Mesodermal cell (in vitro differentiated cells): ENCODE data around the gene ABHD2.
A peak's percentile ranks its signal among the peaks of the same experiment; 100 is the strongest.
"Not testable (repeated sequence)": the region's sequence is repeated elsewhere in the genome, so short reads cannot be mapped to it uniquely, and the experiment has no call there.

Experiments used
- H3K27ac ChIP-seq: 2 replicates; pipeline ENCODE4 v1.7.0; 2013; ENCODE audit warnings: mild to moderate bottlenecking, low read depth, low read length, moderate library complexity; ENCODE audit not compliant: severe bottlenecking
- H3K36me3 ChIP-seq: 2 replicates; pipeline ENCODE4 v1.7.1; 2013; ENCODE audit warnings: mild to moderate bottlenecking, low read length, moderate library complexity; ENCODE audit not compliant: control insufficient read depth, insufficient read depth
- H3K4me1 ChIP-seq: one replicate; pipeline ENCODE4 v1.7.1; 2013; ENCODE audit warnings: mild to moderate bottlenecking, low read length; ENCODE audit not compliant: insufficient read depth, control insufficient read depth, poor library complexity, severe bottlenecking
- H3K4me3 ChIP-seq: 2 replicates; pipeline ENCODE4 v1.7.0; 2013; ENCODE audit warnings: low read length, control low read depth, mild to moderate bottlenecking; ENCODE audit not compliant: insufficient read depth, poor library complexity, severe bottlenecking; ENCODE audit errors: extremely low read depth
- H3K9me3 ChIP-seq: 2 replicates; pipeline ENCODE4 v1.7.1; 2013; ENCODE audit warnings: mild to moderate bottlenecking, low read length, moderate library complexity; ENCODE audit not compliant: control insufficient read depth
- WGBS, 2 experiments: methylation state at CpG; one replicate each; pipeline ENCODE4 v1.1.5; 2013; ENCODE audit warnings: missing lambda C conversion rate in 2 of 2; ENCODE audit not compliant: insufficient coverage in 2 of 2; 5-methylcytosine and 5-hydroxymethylcytosine counted together

ABHD2 gene

DNA sequence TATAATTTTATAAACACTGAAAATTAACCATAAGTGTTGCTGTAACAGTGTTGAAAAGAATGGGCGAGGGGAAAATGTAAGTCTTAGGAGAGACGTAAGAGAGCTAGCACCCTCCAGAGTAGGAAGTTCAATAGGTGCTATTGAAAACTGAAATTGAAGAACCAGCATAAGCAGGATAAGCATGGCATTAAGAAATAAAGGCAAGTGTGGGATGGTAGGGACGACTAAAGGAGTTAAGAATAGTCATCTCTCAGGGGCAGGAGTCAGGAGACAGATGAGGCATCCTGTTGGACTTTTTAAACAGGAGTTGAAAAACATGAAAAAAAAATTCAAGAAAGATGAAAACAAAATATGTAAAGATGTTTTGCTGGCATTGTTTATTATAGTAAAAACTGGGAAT lies 43.5 kb downstream of the ABHD2 start:
- H3K9me3 ChIP-seq = no peaks in the 10 kb centered on the region
- H3K4me3 ChIP-seq = no peak overlapping the region
- H3K27ac ChIP-seq = no peak overlapping the region
- H3K4me1 ChIP-seq = peaks cover 8% of the 10 kb centered on the region
- no peaks in the 10 kb centered on the region for H3K36me3 ChIP-seq
- WGBS, 2 experiments = 92 to 93% methylated on average over 3 of the region's 3 CpGs

DNA sequence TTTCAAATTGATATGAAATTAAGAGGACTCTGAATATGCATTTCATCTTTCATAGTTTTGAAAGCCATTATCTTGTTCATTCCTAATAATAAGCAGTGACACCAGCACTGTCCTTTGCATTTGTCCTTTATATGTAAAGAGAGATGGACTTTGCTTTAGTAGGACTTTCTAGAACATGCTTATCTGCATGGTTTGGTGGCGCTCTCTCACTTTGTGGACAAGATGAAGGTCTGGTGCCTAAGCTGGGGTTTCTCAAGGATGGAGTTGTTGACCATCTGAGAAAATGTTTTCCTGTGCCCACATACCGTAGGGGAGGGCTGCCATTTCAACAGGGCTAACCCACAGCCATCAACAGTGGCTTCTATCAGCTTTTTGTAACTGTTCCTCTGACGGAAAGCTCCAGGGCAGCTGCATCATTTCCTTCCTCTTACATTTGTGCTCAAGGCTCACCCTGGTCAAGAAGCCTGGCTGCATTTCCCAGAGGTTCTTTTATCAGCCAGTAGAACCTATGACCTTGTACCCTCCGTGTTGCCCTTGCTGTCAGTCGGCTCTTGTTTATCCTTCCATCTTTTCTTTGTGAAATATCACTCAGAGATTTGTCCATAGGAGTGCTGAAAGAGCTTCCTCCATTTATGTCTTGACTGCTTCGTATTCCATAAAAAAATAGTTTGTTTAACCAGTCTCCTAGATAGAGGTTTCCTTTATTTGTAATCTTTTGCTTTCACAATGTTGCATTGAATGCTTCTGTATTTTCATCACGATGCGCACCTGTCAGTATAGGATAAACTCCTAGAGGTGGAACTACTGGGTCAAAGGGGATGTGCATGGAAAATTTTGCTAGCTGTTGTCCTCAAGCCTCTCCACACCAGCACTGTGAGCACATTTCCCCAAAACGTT lies 44.6 kb downstream of the ABHD2 start:
- Histone ChIP-seq H3K4me3 (no peak overlapping the region), H3K27ac (peak overlapping the region; percentile 64), H3K9me3 (no peaks in the 10 kb centered on the region), H3K36me3 (no peaks in the 10 kb centered on the region), H3K4me1 (peaks cover 20% of the 10 kb centered on the region)
- 88 to 94% methylated on average over 5 to 8 of the region's 9 CpGs for WGBS, 2 experiments

- 88 to 97% methylated on average over 9 to 10 of the region's 10 CpGs for WGBS, 2 experiments
- not testable (repeated sequence) for H3K4me3 ChIP-seq, H3K36me3 ChIP-seq, H3K27ac ChIP-seq, H3K9me3 ChIP-seq
- H3K4me1 ChIP-seq = peaks cover 30% of the 10 kb centered on the region
Observed at GRCh38 chr15:89135387-89136077, 47.3 kb downstream of the ABHD2 start.

- Histone ChIP-seq H3K4me1 (peaks cover 30% of the 10 kb centered on the region), H3K27ac (no peak overlapping the region), H3K9me3 (no peaks in the 10 kb centered on the region), H3K36me3 (no peaks in the 10 kb centered on the region), H3K4me3 (no peak overlapping the region)
- 77 to 91% methylated on average over 6 to 11 of the region's 12 CpGs for WGBS, 2 experiments
Observed at GRCh38 chr15:89136078-89136806, 48.0 kb downstream of the ABHD2 start.

- Histone ChIP-seq H3K4me3 (no peak overlapping the region), H3K9me3 (no peaks in the 10 kb centered on the region), H3K4me1 (peaks cover 37% of the 10 kb centered on the region), H3K36me3 (no peaks in the 10 kb centered on the region), H3K27ac (no peak overlapping the region)
- 91 to 93% methylated on average over 11 of the region's 11 CpGs for WGBS, 2 experiments
Observed at GRCh38 chr15:89136818-89137772, 48.8 kb downstream of the ABHD2 start.

GRCh38 chr15:89137926-89138325 lies 49.7 kb downstream of the ABHD2 start:
- Histone ChIP-seq H3K4me1 (peaks cover 37% of the 10 kb centered on the region), H3K27ac (no peak overlapping the region), H3K36me3 (no peaks in the 10 kb centered on the region), H3K9me3 (no peaks in the 10 kb centered on the region), H3K4me3 (no peak overlapping the region)
- 95 to 100% methylated on average over 3 of the region's 3 CpGs for WGBS, 2 experiments

DNA sequence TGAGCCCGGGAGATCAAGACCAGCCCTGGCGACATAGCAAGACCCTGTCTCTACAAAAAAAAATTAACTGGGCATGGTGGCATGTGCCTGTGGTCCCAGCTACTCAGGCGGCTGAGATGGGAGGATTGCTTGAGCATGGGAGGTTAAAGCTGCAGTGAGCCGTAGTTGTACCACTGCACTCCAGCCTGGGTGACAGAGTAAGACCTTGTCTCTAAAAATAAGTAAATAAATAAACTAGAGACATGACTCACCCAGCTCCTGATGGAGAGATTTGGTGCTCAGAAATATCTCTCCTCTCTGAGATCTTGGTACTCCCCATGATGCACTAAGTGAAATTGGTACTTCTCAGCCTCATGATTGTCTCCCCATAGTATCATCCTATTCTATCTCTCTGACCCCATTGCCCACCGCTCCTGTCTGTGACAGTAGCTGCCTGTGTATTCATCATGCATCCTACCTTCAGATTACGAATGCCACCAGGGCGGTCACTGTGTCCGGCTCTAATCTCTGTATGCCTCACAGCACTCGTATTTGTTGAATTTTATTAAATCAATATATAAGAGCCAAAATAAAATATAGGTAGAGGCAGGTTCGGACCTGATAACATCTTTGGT lies 50.9 kb downstream of the ABHD2 start:
- peak overlapping the region; percentile 48 for H3K27ac ChIP-seq
- H3K36me3 ChIP-seq = no peaks in the 10 kb centered on the region
- H3K4me1 ChIP-seq = peaks cover 37% of the 10 kb centered on the region
- no peaks in the 10 kb centered on the region for H3K9me3 ChIP-seq
- WGBS, 2 experiments = 89 to 92% methylated on average over 3 of the region's 10 CpGs
- no peak overlapping the region for H3K4me3 ChIP-seq

GRCh38 chr15:89139613-89140499 lies 51.6 kb downstream of the ABHD2 start:
- H3K27ac ChIP-seq = peak overlapping the region; percentile 26
- H3K36me3 ChIP-seq = no peaks in the 10 kb centered on the region
- peaks cover 37% of the 10 kb centered on the region for H3K4me1 ChIP-seq
- no peak overlapping the region for H3K4me3 ChIP-seq
- 81 to 83% methylated on average over 6 to 7 of the region's 8 CpGs for WGBS, 2 experiments
- H3K9me3 ChIP-seq = no peaks in the 10 kb centered on the region

DNA sequence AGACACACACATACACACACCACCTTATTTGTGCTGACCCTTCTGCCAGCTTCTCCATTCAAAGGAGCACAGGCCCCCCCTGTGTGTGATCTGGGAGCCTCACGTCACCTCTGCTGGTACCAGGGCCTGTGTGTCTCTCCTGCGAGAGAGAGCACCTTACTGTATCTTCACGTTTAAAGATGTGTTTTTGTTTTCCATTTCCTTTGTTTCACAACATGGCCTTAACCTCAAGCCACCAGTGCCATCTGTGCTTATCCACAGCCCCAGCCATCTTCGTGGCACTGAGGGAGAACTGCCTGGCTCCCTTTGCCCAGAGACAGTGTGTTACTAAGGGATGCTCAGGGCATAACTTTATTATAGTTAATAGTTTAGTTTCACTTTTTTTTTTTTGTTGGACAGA lies 52.3 kb downstream of the ABHD2 start:
- WGBS, 2 experiments = 72 to 87% methylated on average over 3 of the region's 4 CpGs
- Histone ChIP-seq H3K36me3 (no peaks in the 10 kb centered on the region), H3K27ac (no peak overlapping the region), H3K4me1 (peaks cover 37% of the 10 kb centered on the region), H3K4me3 (no peak overlapping the region), H3K9me3 (no peaks in the 10 kb centered on the region)
